CD4-positive, alpha-beta T cell (primary cell): Measurements from ENCODE around the gene NAPG. TPM values are rescaled to one million over a fixed set of nuclear protein-coding genes. Genes with fewer than 3 reads are reported as not detected.
"Not testable (repeated sequence)": the region's sequence is repeated elsewhere in the genome, so short reads cannot be mapped to it uniquely, and the experiment has no call there.

ENCODE experiments used
- ATAC-seq: fragments of 200-7000 bp; cut with Tn5 transposase; one replicate; pipeline ENCODE4 v1.10.0; 2022; ENCODE audit warnings: mild to moderate bottlenecking; ENCODE audit not compliant: poor library complexity
- CTCF ChIA-PET: fragments of 350-600 bp; sonication (Branson Sonifier 250); formaldehyde crosslinking; loops from one replicate; lab custom pipeline; 2021; ENCODE audit warnings: antibody characterized with exemption, inconsistent platforms; lab: Charles Lee
- POLR2A ChIA-PET: fragments of 350-600 bp; sonication (Branson Sonifier 250); formaldehyde crosslinking; loops from one replicate; lab custom pipeline; 2021; ENCODE audit warnings: antibody characterized with exemption, inconsistent platforms; lab: Charles Lee
- DNase-seq, 14 experiments: peaks; one replicate each; pipeline ENCODE4 v3.0.0-alpha.2; 2013 to 2020; ENCODE audit warnings: mixed read lengths in 2 of 14
- H3K27ac ChIP-seq, 2 donors: one replicate each; pipeline versions ENCODE4 v1.5.1 to v1.7.0; 2013; ENCODE audit warnings: low read length in 2 of 2, low read depth in 1 of 2, mild to moderate bottlenecking in 1 of 2
- H3K27me3 ChIP-seq, 2 experiments: 1 replicate in 1 of 2; 2 replicates in 1 of 2; pipeline versions ENCODE4 v1.6.1 to v1.7.0; 2013; ENCODE audit warnings: low read length in 2 of 2, control low read depth in 1 of 2, mild to moderate bottlenecking in 1 of 2, moderate library complexity in 1 of 2; ENCODE audit not compliant: insufficient read depth in 2 of 2, control insufficient read depth in 1 of 2
- H3K36me3 ChIP-seq: one replicate; pipeline ENCODE4 v1.6.1; 2013; ENCODE audit warnings: low read length, control low read depth; ENCODE audit not compliant: insufficient read depth
- H3K4me1 ChIP-seq: one replicate; pipeline ENCODE4 v1.6.1; 2013; ENCODE audit warnings: low read length, control low read depth; ENCODE audit not compliant: insufficient read depth
- H3K4me3 ChIP-seq: one replicate; pipeline ENCODE4 v1.5.1; 2013; ENCODE audit warnings: mild to moderate bottlenecking, low read length, moderate library complexity
- H3K9me3 ChIP-seq, 2 experiments: 1 replicate in 1 of 2; 2 replicates in 1 of 2; pipeline versions ENCODE4 v1.6.1 to v1.7.0; 2013; ENCODE audit warnings: low read length in 2 of 2, mild to moderate bottlenecking in 2 of 2, control low read depth in 1 of 2, moderate library complexity in 1 of 2; ENCODE audit not compliant: control insufficient read depth in 1 of 2, insufficient read depth in 1 of 2
- H3K27ac Mint-ChIP-seq: one replicate; pipeline ENCODE4 v1.8.0; 2020; ENCODE audit warnings: mixed read lengths
- H3K27me3 Mint-ChIP-seq: one replicate; pipeline ENCODE4 v1.8.0; 2021; ENCODE audit warnings: mixed read lengths
- H3K36me3 Mint-ChIP-seq: one replicate; pipeline ENCODE4 v1.8.0; 2021; ENCODE audit warnings: low read depth, mixed read lengths
- H3K4me1 Mint-ChIP-seq: one replicate; pipeline ENCODE4 v1.8.0; 2021; ENCODE audit warnings: low read depth, mixed read lengths
- H3K4me3 Mint-ChIP-seq: one replicate; pipeline ENCODE4 v1.8.0; 2020; ENCODE audit warnings: mild to moderate bottlenecking, mixed read lengths
- H3K9me3 Mint-ChIP-seq: one replicate; pipeline ENCODE4 v1.8.0; 2020; ENCODE audit warnings: mixed read lengths
- CTCF ChIP-seq: fragments of 200-600 bp; IDR thresholded peaks from one replicate; pipeline ENCODE4 v1.8.0; 2022; ENCODE audit warnings: antibody characterized with exemption, mild to moderate bottlenecking
- intact Hi-C, 2 experiments: fragments of 100-400 bp; cut with DNase I in 1 of 2; cut with micrococcal nuclease in 1 of 2; formaldehyde crosslinking; loops; one replicate each; pipeline versions ENCODE4 v1.15.1 to v1.9.0; 2023 to 2025; cut with DNase I, micrococcal nuclease
- total RNA-seq, 174 experiments: library from RNA in 2 of 174; stranded (reverse) in 2 of 174; gene quantifications; one replicate each; pipeline ENCODE4 v1.2.3 and lab custom pipeline; 2021 to 2026

Gene NAPG
- total RNA-seq, 2 experiments from 2014 or later, result 25.9 to 27.3 TPM

- Mint-ChIP-seq H3K27me3 (peaks cover 6% of the 10 kb centered on the region), H3K9me3 (no peaks in the 10 kb centered on the region), H3K4me3 (no peak overlapping the region), H3K27ac (no peak overlapping the region), H3K4me1 (no peaks in the 10 kb centered on the region), H3K36me3 (no peaks in the 10 kb centered on the region)
- POLR2A ChIA-PET, result no interaction called here
- H3K9me3 ChIP-seq, result no peaks in the 10 kb centered on the region
- no peaks in the 10 kb centered on the region for H3K4me1 ChIP-seq
- no peak overlapping the region for H3K27ac ChIP-seq
- no peaks in the 10 kb centered on the region for H3K27me3 ChIP-seq
- DNase-seq, result no peak
- H3K4me3 ChIP-seq, result no peak overlapping the region
- ATAC-seq, result no peak
- intact Hi-C loops, result no loop called here
- H3K36me3 ChIP-seq, result no peaks in the 10 kb centered on the region
- CTCF ChIA-PET, result no interaction called here
- no peak for TF ChIP-seq CTCF
Measured at GRCh38 chr18:10590412-10590811, 64.6 kb downstream of the NAPG start.

GRCh38 chr18:10591896-10592295 lies 66.1 kb downstream of the NAPG start:
- POLR2A ChIA-PET, result no interaction called here
- H3K27ac ChIP-seq, result no peak overlapping the region
- H3K27ac Mint-ChIP-seq, result no peak overlapping the region
- H3K27me3 Mint-ChIP-seq, result peaks cover 6% of the 10 kb centered on the region
- no peaks in the 10 kb centered on the region for H3K27me3 ChIP-seq
- intact Hi-C loops, result no loop called here
- CTCF ChIA-PET, result no interaction called here
- H3K4me3 ChIP-seq, result no peak overlapping the region
- no peak overlapping the region for H3K4me3 Mint-ChIP-seq
- no peaks in the 10 kb centered on the region for H3K9me3 Mint-ChIP-seq
- no peaks in the 10 kb centered on the region for H3K9me3 ChIP-seq
- no peaks in the 10 kb centered on the region for H3K4me1 ChIP-seq
- H3K36me3 Mint-ChIP-seq, result no peaks in the 10 kb centered on the region
- H3K36me3 ChIP-seq, result no peaks in the 10 kb centered on the region
- DNase-seq, result no peak
- TF ChIP-seq CTCF, result no peak
- H3K4me1 Mint-ChIP-seq, result no peaks in the 10 kb centered on the region
- ATAC-seq, result no peak

GRCh38 chr18:10593366-10594022 lies 67.7 kb downstream of the NAPG start:
- not testable (repeated sequence) for ATAC-seq, H3K36me3 ChIP-seq
- DNase-seq, result peak in 1 of 14 experiments; percentile 6

GRCh38 chr18:10595917-10596316 lies 70.1 kb downstream of the NAPG start:
- H3K9me3 ChIP-seq, H3K4me3 ChIP-seq, H3K27ac ChIP-seq, H3K4me1 ChIP-seq, intact Hi-C loops, ATAC-seq, POLR2A ChIA-PET, H3K4me1 Mint-ChIP-seq, H3K4me3 Mint-ChIP-seq, H3K36me3 Mint-ChIP-seq, H3K36me3 ChIP-seq, H3K27ac Mint-ChIP-seq, H3K27me3 Mint-ChIP-seq, DNase-seq, H3K27me3 ChIP-seq, CTCF ChIA-PET, H3K9me3 Mint-ChIP-seq: not testable (repeated sequence)

More at GRCh38 chr18:10593366-10594022, 67.7 kb downstream of the NAPG start:
- H3K4me1 ChIP-seq, H3K9me3 Mint-ChIP-seq, POLR2A ChIA-PET, H3K27me3 ChIP-seq, intact Hi-C loops, H3K9me3 ChIP-seq, H3K4me1 Mint-ChIP-seq, H3K4me3 ChIP-seq, H3K27me3 Mint-ChIP-seq, H3K36me3 Mint-ChIP-seq, H3K27ac Mint-ChIP-seq, H3K4me3 Mint-ChIP-seq, H3K27ac ChIP-seq, CTCF ChIA-PET: not testable (repeated sequence)

GRCh38 chr18:10597695-10598094 lies 71.9 kb downstream of the NAPG start:
- POLR2A ChIA-PET, H3K27me3 ChIP-seq, H3K27ac ChIP-seq, DNase-seq, ATAC-seq, H3K36me3 ChIP-seq, H3K4me1 Mint-ChIP-seq, CTCF ChIA-PET, H3K9me3 Mint-ChIP-seq, H3K4me3 Mint-ChIP-seq, intact Hi-C loops, H3K9me3 ChIP-seq, H3K27ac Mint-ChIP-seq, H3K27me3 Mint-ChIP-seq, H3K36me3 Mint-ChIP-seq, H3K4me1 ChIP-seq, H3K4me3 ChIP-seq: not testable (repeated sequence)

- H3K27me3 Mint-ChIP-seq, intact Hi-C loops, POLR2A ChIA-PET, H3K4me1 Mint-ChIP-seq, H3K27ac Mint-ChIP-seq, DNase-seq, ATAC-seq, CTCF ChIA-PET, H3K4me1 ChIP-seq, H3K4me3 ChIP-seq, H3K9me3 Mint-ChIP-seq, H3K36me3 Mint-ChIP-seq, H3K4me3 Mint-ChIP-seq, H3K27ac ChIP-seq, H3K36me3 ChIP-seq, H3K27me3 ChIP-seq: not testable (repeated sequence)
- H3K9me3 ChIP-seq, result peaks cover 4 to 21% of the 10 kb centered on the region in 2 experiments
Measured at GRCh38 chr18:10600701-10601100, 74.9 kb downstream of the NAPG start.
